Adrenal gland (tissue), 12 donors: ENCODE data around the gene XG. TPM values are rescaled to one million over a fixed set of nuclear protein-coding genes. Genes with fewer than 3 reads are reported as not detected.

Source experiments
- DNase-seq, 7 donors: peaks; one replicate each; pipeline ENCODE4 v3.0.0-alpha.2; 2019 to 2020
- H3K27ac ChIP-seq, 5 donors: fragments of 200-600 bp; sonication (generic) in 4 of 5; 1 replicate in 3 of 5; 2 replicates in 2 of 5; pipeline versions ENCODE4 v1.5.1 to v1.8.0; 2016 to 2020; ENCODE audit warnings: mild to moderate bottlenecking in 1 of 5
- H3K27me3 ChIP-seq: fragments of 200-600 bp; 2 replicates; pipeline ENCODE4 v1.8.0; 2021
- H3K36me3 ChIP-seq, 2 donors: fragments of 200-600 bp; replicated peaks in 1 of 2; 1 replicate in 1 of 2; 2 replicates in 1 of 2; pipeline versions ENCODE4 v1.5.1 to v1.8.0; 2018 to 2022
- H3K4me1 ChIP-seq, 2 donors: fragments of 200-600 bp; replicated peaks in 1 of 2; 1 replicate in 1 of 2; 2 replicates in 1 of 2; pipeline versions ENCODE4 v1.5.1 to v1.8.0; 2018 to 2021
- H3K4me3 ChIP-seq, 4 donors: fragments of 200-600 bp; sonication (generic) in 3 of 4; one replicate each; pipeline ENCODE4 v1.5.1; 2016 to 2018
- H3K9me3 ChIP-seq, 3 donors: fragments of 200-600 bp; sonication (generic) in 1 of 3; replicated peaks in 1 of 3; 1 replicate in 2 of 3; 2 replicates in 1 of 3; pipeline versions ENCODE4 v1.5.1 to v1.8.0; 2016 to 2021
- POLR2A ChIP-seq, 2 donors: fragments of 450-650 bp; IDR thresholded peaks; one replicate each; pipeline ENCODE4 v1.6.1; 2017; ENCODE audit warnings: antibody characterized with exemption in 2 of 2, mild to moderate bottlenecking in 2 of 2, moderate library complexity in 1 of 2
- WGBS, 4 donors: extraction: QIAGEN DNeasy Blood & Tissue Kit in 2 of 4; methylation state at CpG; one replicate each; pipeline versions ENCODE4 v1.1.5 to v1.1.7; 2013 to 2017; 5-methylcytosine and 5-hydroxymethylcytosine counted together
- intact Hi-C, 2 donors: fragments of 100-400 bp; cut with DNase I; formaldehyde crosslinking; loops; one replicate each; pipeline versions ENCODE4 v1.14.1 to v1.15.0; 2022 to 2023
- polyA plus RNA-seq, 3 donors: library from polyadenylated mRNA; stranded (reverse); fragments of 200-250 nt in 2 of 3; fragments of 350-450 nt in 1 of 3; fragmentation: Illumina TruSeq in 1 of 3; extraction: RNeasy Lipid Tissue Mini Kit (QIAGEN cat#74804) in 1 of 3; gene quantifications; one replicate each; pipeline ENCODE4 v1.2.3, GENCODE V29; 2013 to 2014
- total RNA-seq, 9 donors: library from RNA; depleted of rRNA in 4 of 9; stranded (reverse); fragments of >200 nt in 4 of 9; fragments of 120-200 nt in 1 of 9; fragmentation: NEBNext Ultra II Directional in 1 of 9; extraction: Animal tissue kit (Norgen Biotek cat#: 25700) in 1 of 9; gene quantifications; one replicate each; pipeline versions ENCODE4 v1.1.0 to v1.2.4, GENCODE V29; 2013 to 2023
- TF ChIP-seq, protein P1 (sequence below), 6 experiments: fragments of 450-650 bp in 4 of 6; fragments of 200-600 bp in 2 of 6; sonication (generic) in 1 of 6; IDR thresholded peaks; 1 replicate in 5 of 6; 2 replicates in 1 of 6; pipeline versions ENCODE4 v1.5.1 to v1.8.0; 2016 to 2021; ENCODE audit warnings: antibody characterized with exemption in 6 of 6, mild to moderate bottlenecking in 2 of 6, moderate library complexity in 1 of 6
- donor health status: healthy with polysubstance abuse.
- donor health status: Bipolar disorder and iron deficiency.
- donor health status: DM: yes; HTN: yes; CAD: no.
- donor health status: DM: no; HTN: no; CAD: no.
- donor health status: DM: no; HTN: no; CAD: no.
- donor health status: DM: yes; HTN: yes; CAD: no.

XG gene
- total and polyA plus RNA-seq, 12 donors: 0.06 to 0.07 TPM; not detected in 10

GRCh38 chrX:2829469-2830246, 77.8 kb downstream of the XG start:
- DNase-seq: no peak
- intact Hi-C loops: loop anchor here in 1 of 2 donors (10.0 kb wide), 1 partner anchor 185 kb away; no protein-coding TSS in a partner anchor
- Histone ChIP-seq H3K36me3 (no peaks in the 10 kb centered on the region), H3K27me3 (peaks cover 16% of the 10 kb centered on the region), H3K27ac (no peak overlapping the region), H3K4me3 (peak overlapping the region in 1 of 4 donors; percentile 49), H3K4me1 (peaks cover 0 to 4% of the 10 kb centered on the region in 2 donors), H3K9me3 (no peaks in the 10 kb centered on the region)
- no peak for TF ChIP-seq POLR2A (IDR thresholded peaks at IDR 0.05)
- TF ChIP-seq, protein P1, sequence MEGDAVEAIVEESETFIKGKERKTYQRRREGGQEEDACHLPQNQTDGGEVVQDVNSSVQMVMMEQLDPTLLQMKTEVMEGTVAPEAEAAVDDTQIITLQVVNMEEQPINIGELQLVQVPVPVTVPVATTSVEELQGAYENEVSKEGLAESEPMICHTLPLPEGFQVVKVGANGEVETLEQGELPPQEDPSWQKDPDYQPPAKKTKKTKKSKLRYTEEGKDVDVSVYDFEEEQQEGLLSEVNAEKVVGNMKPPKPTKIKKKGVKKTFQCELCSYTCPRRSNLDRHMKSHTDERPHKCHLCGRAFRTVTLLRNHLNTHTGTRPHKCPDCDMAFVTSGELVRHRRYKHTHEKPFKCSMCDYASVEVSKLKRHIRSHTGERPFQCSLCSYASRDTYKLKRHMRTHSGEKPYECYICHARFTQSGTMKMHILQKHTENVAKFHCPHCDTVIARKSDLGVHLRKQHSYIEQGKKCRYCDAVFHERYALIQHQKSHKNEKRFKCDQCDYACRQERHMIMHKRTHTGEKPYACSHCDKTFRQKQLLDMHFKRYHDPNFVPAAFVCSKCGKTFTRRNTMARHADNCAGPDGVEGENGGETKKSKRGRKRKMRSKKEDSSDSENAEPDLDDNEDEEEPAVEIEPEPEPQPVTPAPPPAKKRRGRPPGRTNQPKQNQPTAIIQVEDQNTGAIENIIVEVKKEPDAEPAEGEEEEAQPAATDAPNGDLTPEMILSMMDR (IDR thresholded peaks at IDR 0.05): no peak
- 13 to 33% (median 28%) methylated on average over 1 to 56 of the region's 62 CpGs; no CpG with 5 or more reads in 1 of the 4 donors for WGBS, 4 donors

DNA sequence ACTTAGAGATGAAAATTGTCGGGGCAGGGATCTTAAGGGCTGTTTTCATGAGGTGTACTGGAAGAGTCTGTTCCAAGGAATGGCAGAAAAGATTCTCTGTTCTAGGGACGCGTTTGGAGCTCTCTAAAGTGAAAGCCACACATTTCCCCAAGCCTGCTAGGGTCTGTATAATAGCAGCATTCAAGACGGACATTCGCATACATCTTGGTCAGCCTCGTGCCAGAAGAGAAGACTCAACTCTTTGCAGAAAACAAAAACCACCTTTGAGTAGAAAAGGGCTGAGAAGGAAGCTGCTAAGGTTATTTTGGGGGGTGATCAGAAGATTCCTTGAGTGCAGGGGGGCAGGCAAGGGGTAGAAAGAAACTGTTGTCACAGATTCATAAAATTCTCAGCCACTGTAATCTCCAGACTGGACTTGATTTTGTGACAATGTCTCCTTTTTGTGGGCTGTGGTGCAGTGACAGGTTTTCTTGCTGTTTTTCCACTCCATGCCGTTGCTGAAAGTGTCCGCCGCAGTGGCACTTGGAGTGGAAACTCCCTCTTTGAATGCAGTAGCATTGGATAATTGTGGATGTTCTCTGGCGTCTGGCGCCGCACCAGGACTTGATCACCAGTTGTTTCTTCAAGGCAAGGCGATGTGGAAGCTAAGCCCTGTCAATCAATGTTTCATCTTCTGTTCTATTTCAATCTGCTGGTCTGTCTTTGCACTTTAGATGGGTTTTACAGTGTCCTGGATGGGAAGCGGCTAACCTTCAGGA, 79.8 kb downstream of the XG start:
- no peak overlapping the region for H3K4me3 ChIP-seq
- DNase-seq: no peak
- H3K27me3 ChIP-seq: peaks cover 16% of the 10 kb centered on the region
- intact Hi-C loops: no loop called here
- H3K4me1 ChIP-seq: peaks cover 0 to 4% of the 10 kb centered on the region in 2 donors
- 86 to 91% (median 88%) methylated on average over 10 to 14 of the region's 14 CpGs for WGBS, 4 donors
- no peak for TF ChIP-seq POLR2A (IDR thresholded peaks at IDR 0.05)
- TF ChIP-seq, protein P1 (IDR thresholded peaks at IDR 0.05): no peak
- no peaks in the 10 kb centered on the region for H3K36me3 ChIP-seq
- H3K27ac ChIP-seq: no peak overlapping the region
- H3K9me3 ChIP-seq: no peaks in the 10 kb centered on the region

GRCh38 chrX:2837961-2838360, 86.1 kb downstream of the XG start:
- TF ChIP-seq POLR2A (IDR thresholded peaks at IDR 0.05): no peak
- TF ChIP-seq, protein P1 (IDR thresholded peaks at IDR 0.05): no peak
- no peaks in the 10 kb centered on the region for H3K9me3 ChIP-seq
- 85 to 95% (median 94%) methylated on average over 2 of the region's 2 CpGs for WGBS, 4 donors
- intact Hi-C loops: no loop called here
- H3K4me3 ChIP-seq: no peak overlapping the region
- H3K27me3 ChIP-seq: no peaks in the 10 kb centered on the region
- H3K27ac ChIP-seq: no peak overlapping the region
- H3K36me3 ChIP-seq: no peaks in the 10 kb centered on the region
- H3K4me1 ChIP-seq: no peaks in the 10 kb centered on the region
- DNase-seq: no peak

GRCh38 chrX:2840961-2841360, 89.1 kb downstream of the XG start:
- WGBS, 4 donors: 77 to 86% (median 84%) methylated on average over 1 of the region's 1 CpG
- H3K27ac ChIP-seq: no peak overlapping the region

More at GRCh38 chrX:2840961-2841360, 89.1 kb downstream of the XG start:
- no peaks in the 10 kb centered on the region for H3K36me3 ChIP-seq
- TF ChIP-seq POLR2A (IDR thresholded peaks at IDR 0.05): no peak
- TF ChIP-seq, protein P1 (IDR thresholded peaks at IDR 0.05): no peak
- H3K4me3 ChIP-seq: no peak overlapping the region
- no peaks in the 10 kb centered on the region for H3K27me3 ChIP-seq
- no peak for DNase-seq
- intact Hi-C loops: no loop called here
- H3K4me1 ChIP-seq: no peaks in the 10 kb centered on the region
- H3K9me3 ChIP-seq: no peaks in the 10 kb centered on the region
